ENCODE measurements around the gene PRKCZ. TPM values are rescaled to one million over a fixed set of nuclear protein-coding genes. Genes with fewer than 3 reads are reported as not detected.

Gene PRKCZ
- total and polyA plus RNA-seq, 9 of the 15 experiments (the other 6 are each of a cell fraction or from before 2014, with no cell fraction given) = 0.07 to 3.1 (median 1.3) TPM

DNA sequence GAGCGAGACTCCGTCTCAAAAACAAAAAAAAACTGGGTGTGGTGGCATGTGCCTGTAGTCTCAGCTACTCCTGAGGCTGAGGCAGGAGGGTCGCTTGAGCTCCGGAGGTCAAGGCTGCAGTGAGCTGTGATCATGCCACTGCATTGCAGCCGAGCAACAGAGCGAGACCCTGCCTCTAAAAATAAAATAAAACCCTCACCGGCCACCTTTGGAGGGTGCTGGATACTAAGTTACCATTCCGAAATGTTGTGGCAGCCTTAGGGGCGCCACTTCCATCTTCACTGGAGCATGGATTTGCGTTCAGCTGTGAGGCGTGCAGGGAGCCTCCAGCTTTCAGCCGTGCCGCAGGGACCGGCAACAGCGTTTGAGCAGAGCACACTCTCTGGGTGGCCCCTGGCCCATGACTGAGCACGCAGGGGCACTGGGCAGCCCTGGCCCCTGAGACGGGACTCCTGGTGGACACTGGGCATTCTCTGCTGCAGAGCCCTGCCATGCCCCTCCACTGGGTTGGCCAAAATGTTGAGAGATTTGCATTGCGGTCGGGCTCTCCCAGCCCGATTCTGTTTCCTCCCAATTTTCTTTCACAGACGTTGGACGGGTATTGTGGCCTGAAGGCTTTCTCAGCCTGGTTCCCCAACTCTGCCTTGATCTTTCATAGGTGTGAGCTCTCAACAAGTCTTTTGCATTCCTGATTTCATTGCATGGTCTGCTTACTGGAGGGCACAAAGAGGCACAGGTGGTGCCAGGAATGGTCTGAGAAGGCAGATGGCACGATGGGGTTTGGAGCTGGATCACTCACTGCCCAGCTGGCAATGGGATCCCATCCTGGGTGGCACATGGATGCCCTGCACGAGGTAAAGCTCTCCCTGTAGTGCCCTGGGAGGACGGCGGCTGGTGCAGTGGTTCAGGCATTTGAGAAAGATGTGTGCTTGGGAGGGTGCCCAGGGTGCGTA is 40.8 kb upstream of the PRKCZ start:
- no TSS peak for BruUV-seq (replicated peaks)
- WGBS (ENCODE audit: insufficient coverage, low coverage, missing lambda C conversion rate) = 3% methylated on average over 27 of the region's 27 CpGs
- Histone ChIP-seq H3K9me3 (replicated peaks; ENCODE audit: control insufficient read depth, insufficient read depth, low read depth, low read length) (no peaks in the 10 kb centered on the region), H4K20me1 (replicated peaks; ENCODE audit: control insufficient read depth, insufficient read depth, low read length) (peaks cover 4% of the 10 kb centered on the region), H3K4me2 (ENCODE audit: insufficient read depth, low read length) (no peak overlapping the region), H3K27me3 (ENCODE audit: control insufficient read depth in 2 of 2, insufficient read depth in 2 of 2, low read length in 2 of 2) (peaks cover 57 to 91% of the 10 kb centered on the region in 2 experiments), H3K9me1 (ENCODE audit: control insufficient read depth, insufficient read depth, low read length) (no peaks in the 10 kb centered on the region), H2AFZ (ENCODE audit: low read depth, low read length) (no peak overlapping the region), H3K4me3 (no peak overlapping the region), H3K4me1 (replicated peaks in 1 of 2; ENCODE audit: control insufficient read depth in 2 of 2, insufficient read depth in 2 of 2, low read length in 2 of 2) (peaks cover 0 to 2% of the 10 kb centered on the region in 2 experiments; a peak in 1 of 5 replicates), H3K36me3 (ENCODE audit: control insufficient read depth, insufficient read depth, low read length) (no peaks in the 10 kb centered on the region), H3K9ac (ENCODE audit: insufficient read depth in 1 of 2, low read depth in 2 of 2, low read length in 2 of 2) (no peak overlapping the region), H3K79me2 (ENCODE audit: control insufficient read depth, insufficient read depth, low read length) (no peaks in the 10 kb centered on the region), H3K27ac (ENCODE audit: extremely low read depth, low read depth, low read length) (no peak overlapping the region)
- CTCF ChIA-PET (ENCODE audit: low intra/inter-chr PET ratio) = no interaction called here
- intact Hi-C loops (cut with micrococcal nuclease) (no loop called here), in situ Hi-C loops (cut with MboI) (no loop called here)
- TF ChIP-seq TARDBP (IDR thresholded peaks at IDR 0.05) (no peak), STAG1 (CRISPR knock-in tag; IDR thresholded peaks at IDR 0.05; ENCODE audit: borderline replicate concordance) (0 out of 2 replicates have a peak, but pooled peaks have one; percentile 13)
- POLR2A ChIA-PET = interaction anchor here (0.7 to 1.2 kb wide), 2 partner anchors 53 to 232 kb away, joined by 3 read pairs; no protein-coding TSS in a partner anchor
- FAIRE-seq (no peak), DNase-seq (ENCODE audit: extremely low read depth in 1 of 4, low spot score in 3 of 4) (no peak), ATAC-seq (peak; percentile 19; the same call in 2 of the 3 replicates)

DNA sequence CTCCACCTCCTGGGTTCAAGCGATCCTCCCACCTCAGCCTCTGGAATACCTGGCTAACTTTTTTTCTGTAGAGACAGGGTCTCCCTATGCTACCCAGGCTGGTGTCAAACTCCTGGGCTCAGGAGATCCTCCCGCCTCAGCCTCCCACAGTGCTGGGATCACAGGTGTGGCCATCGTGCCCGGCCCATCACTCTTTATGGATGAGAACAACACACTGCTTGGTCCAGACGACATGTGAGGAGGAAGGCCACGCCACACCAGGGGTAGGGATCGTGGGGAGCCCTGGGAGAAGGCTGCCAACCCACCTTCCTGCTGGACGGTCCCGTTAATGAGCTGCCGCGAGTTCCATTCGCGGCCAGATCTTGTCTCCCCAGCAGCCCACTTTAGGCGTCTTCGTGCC is 36.0 kb upstream of the PRKCZ start:
- Histone ChIP-seq H3K9ac (ENCODE audit: insufficient read depth in 1 of 2, low read depth in 2 of 2, low read length in 2 of 2) (0 out of 4 replicates have a peak overlapping the region, but pooled peaks of 1 of the 2 experiments have one; percentile 13), H3K27me3 (ENCODE audit: control insufficient read depth in 2 of 2, insufficient read depth in 2 of 2, low read length in 2 of 2) (peaks cover 73 to 94% of the 10 kb centered on the region in 2 experiments), H3K4me3 (no peak overlapping the region), H3K4me2 (ENCODE audit: insufficient read depth, low read length) (no peak overlapping the region), H3K4me1 (replicated peaks in 1 of 2; ENCODE audit: control insufficient read depth in 2 of 2, insufficient read depth in 2 of 2, low read length in 2 of 2) (peaks cover 0 to 7% of the 10 kb centered on the region in 2 experiments; a peak in 1 of 5 replicates), H3K27ac (ENCODE audit: extremely low read depth, low read depth, low read length) (no peak overlapping the region), H4K20me1 (replicated peaks; ENCODE audit: control insufficient read depth, insufficient read depth, low read length) (peaks cover 15% of the 10 kb centered on the region; the same call in 1 of the 2 replicates), H3K79me2 (ENCODE audit: control insufficient read depth, insufficient read depth, low read length) (no peaks in the 10 kb centered on the region), H2AFZ (ENCODE audit: low read depth, low read length) (no peak overlapping the region), H3K9me3 (replicated peaks; ENCODE audit: control insufficient read depth, insufficient read depth, low read depth, low read length) (no peaks in the 10 kb centered on the region), H3K36me3 (ENCODE audit: control insufficient read depth, insufficient read depth, low read length) (no peaks in the 10 kb centered on the region), H3K9me1 (ENCODE audit: control insufficient read depth, insufficient read depth, low read length) (no peaks in the 10 kb centered on the region)
- DNase-seq (ENCODE audit: extremely low read depth in 1 of 4, low spot score in 3 of 4) (no peak), FAIRE-seq (no peak), ATAC-seq (no peak)
- intact Hi-C loops (cut with micrococcal nuclease) = no loop called here
- TF ChIP-seq, protein P1, sequence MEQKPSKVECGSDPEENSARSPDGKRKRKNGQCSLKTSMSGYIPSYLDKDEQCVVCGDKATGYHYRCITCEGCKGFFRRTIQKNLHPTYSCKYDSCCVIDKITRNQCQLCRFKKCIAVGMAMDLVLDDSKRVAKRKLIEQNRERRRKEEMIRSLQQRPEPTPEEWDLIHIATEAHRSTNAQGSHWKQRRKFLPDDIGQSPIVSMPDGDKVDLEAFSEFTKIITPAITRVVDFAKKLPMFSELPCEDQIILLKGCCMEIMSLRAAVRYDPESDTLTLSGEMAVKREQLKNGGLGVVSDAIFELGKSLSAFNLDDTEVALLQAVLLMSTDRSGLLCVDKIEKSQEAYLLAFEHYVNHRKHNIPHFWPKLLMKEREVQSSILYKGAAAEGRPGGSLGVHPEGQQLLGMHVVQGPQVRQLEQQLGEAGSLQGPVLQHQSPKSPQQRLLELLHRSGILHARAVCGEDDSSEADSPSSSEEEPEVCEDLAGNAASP (IDR thresholded peaks at IDR 0.05) = no peak
- TF ChIP-seq KHSRP (IDR thresholded peaks at IDR 0.05) = no peak
- no peak for TF ChIP-seq KDM1A (IDR thresholded peaks at IDR 0.05)
- TF ChIP-seq TAF15 (IDR thresholded peaks at IDR 0.05; ENCODE audit: low read depth, low read length) = no peak
- TF ChIP-seq ZNF175 (CRISPR knock-in tag; IDR thresholded peaks at IDR 0.05; ENCODE audit: low read depth) = no peak
- TF ChIP-seq TCFL5 (CRISPR knock-in tag; conservative IDR thresholded peaks at IDR 0.05) = no peak
- WGBS (ENCODE audit: insufficient coverage, low coverage, missing lambda C conversion rate) = 10% methylated on average over 15 of the region's 15 CpGs
- CTCF ChIA-PET (ENCODE audit: low intra/inter-chr PET ratio) = no interaction called here
- POLR2A ChIA-PET = interaction anchor here (0.8 to 1.4 kb wide), 2 partner anchors 52 to 59 kb away, joined by 3 read pairs; no protein-coding TSS in a partner anchor
- no TSS peak for BruUV-seq (replicated peaks)
- in situ Hi-C loops (cut with MboI) = no loop called here
